Right kidney (tissue), 9 donors: ENCODE results near the gene RAB3GAP2.
"Not testable (repeated sequence)": the region's sequence is repeated elsewhere in the genome, so short reads cannot be mapped to it uniquely, and the experiment has no call there.

Experiments used
- DNase-seq: peaks from one replicate; pipeline ENCODE4 v3.0.0-alpha.2; 2016
- long read RNA-seq, 8 donors: transcript quantifications; one replicate each; lab custom pipeline, GENCODE V29; 2026

Gene RAB3GAP2
- long read RNA-seq, donor 1, partial matches to known transcripts, result 0 of 2 reads
- long read RNA-seq, donor 1, other reads (novel, unspliced or antisense), result 0 of 2 reads
- long read RNA-seq, donor 2, result 0 reads
- long read RNA-seq, donor 3, partial matches to known transcripts, result 0 of 1 reads
- long read RNA-seq, donor 3, other reads (novel, unspliced or antisense), result 0 of 1 reads
- long read RNA-seq, donor 4, partial matches to known transcripts, result 182 of 183 reads
- long read RNA-seq, donor 4, other reads (novel, unspliced or antisense), result 0 of 183 reads
- long read RNA-seq, donor 5, result 0 reads
- long read RNA-seq, donor 6, partial matches to known transcripts, result 0 of 1 reads
- long read RNA-seq, donor 6, other reads (novel, unspliced or antisense), result 0 of 1 reads
- long read RNA-seq, donor 7, partial matches to known transcripts, result 9 of 10 reads
- long read RNA-seq, donor 7, other reads (novel, unspliced or antisense), result 0 of 10 reads
- long read RNA-seq, donor 8, partial matches to known transcripts, result 192 of 196 reads
- long read RNA-seq, donor 8, other reads (novel, unspliced or antisense), result 0 of 196 reads

- peak; percentile 94 for DNase-seq
These were observed at the start of gene RAB3GAP2 for GRCh38 chr1:220272047-220272840. RAB3GAP2 (minus strand) TSS chr1:220272453; CDS start chr1:220272337, 116 bp downstream.

GRCh38 chr1:220321758-220322157 is 49.5 kb upstream of the RAB3GAP2 start:
- DNase-seq, result no peak

GRCh38 chr1:220320709-220321108 is 48.5 kb upstream of the RAB3GAP2 start:
- DNase-seq, result no peak

GRCh38 chr1:220318673-220319072 is 46.4 kb upstream of the RAB3GAP2 start:
- no peak for DNase-seq

- DNase-seq, result no peak
These were observed 44.9 kb upstream of the RAB3GAP2 start for GRCh38 chr1:220317161-220317560.

- no peak for DNase-seq
These were observed 44.1 kb upstream of the RAB3GAP2 start for GRCh38 chr1:220316305-220316704.

GRCh38 chr1:220315070-220315839 is 43.0 kb upstream of the RAB3GAP2 start:
- DNase-seq, result no peak

GRCh38 chr1:220313576-220313975 is 41.3 kb upstream of the RAB3GAP2 start:
- no peak for DNase-seq

GRCh38 chr1:220310147-220310546 is 37.9 kb upstream of the RAB3GAP2 start:
- not testable (repeated sequence) for DNase-seq

- no peak for DNase-seq
These were observed 35.4 kb upstream of the RAB3GAP2 start for GRCh38 chr1:220307607-220308006.

GRCh38 chr1:220306339-220306738 is 34.1 kb upstream of the RAB3GAP2 start:
- DNase-seq, result no peak

- no peak for DNase-seq
These were observed 31.6 kb upstream of the RAB3GAP2 start for GRCh38 chr1:220303871-220304270.

GRCh38 chr1:220301630-220302029 is 29.4 kb upstream of the RAB3GAP2 start:
- no peak for DNase-seq

GRCh38 chr1:220300442-220301121 is 28.3 kb upstream of the RAB3GAP2 start:
- DNase-seq, result peak; percentile 46

GRCh38 chr1:220299337-220299736 is 27.1 kb upstream of the RAB3GAP2 start:
- no peak for DNase-seq

GRCh38 chr1:220298470-220299205 is 26.4 kb upstream of the RAB3GAP2 start:
- no peak for DNase-seq

- no peak for DNase-seq
These were observed 24.7 kb upstream of the RAB3GAP2 start for GRCh38 chr1:220296981-220297380.

- no peak for DNase-seq
These were observed 22.6 kb upstream of the RAB3GAP2 start for GRCh38 chr1:220294846-220295301.

GRCh38 chr1:220291580-220291979 is 19.3 kb upstream of the RAB3GAP2 start:
- DNase-seq, result no peak

GRCh38 chr1:220290140-220290761 is 18.0 kb upstream of the RAB3GAP2 start:
- no peak for DNase-seq
